ENCODE results near the gene HOXC5. TPM values are rescaled to one million over a fixed set of nuclear protein-coding genes. Genes with fewer than 3 reads are reported as not detected.

HOXC5 gene
- total RNA-seq, 1 experiment from 2014 or later, result 1.1 TPM

DNA sequence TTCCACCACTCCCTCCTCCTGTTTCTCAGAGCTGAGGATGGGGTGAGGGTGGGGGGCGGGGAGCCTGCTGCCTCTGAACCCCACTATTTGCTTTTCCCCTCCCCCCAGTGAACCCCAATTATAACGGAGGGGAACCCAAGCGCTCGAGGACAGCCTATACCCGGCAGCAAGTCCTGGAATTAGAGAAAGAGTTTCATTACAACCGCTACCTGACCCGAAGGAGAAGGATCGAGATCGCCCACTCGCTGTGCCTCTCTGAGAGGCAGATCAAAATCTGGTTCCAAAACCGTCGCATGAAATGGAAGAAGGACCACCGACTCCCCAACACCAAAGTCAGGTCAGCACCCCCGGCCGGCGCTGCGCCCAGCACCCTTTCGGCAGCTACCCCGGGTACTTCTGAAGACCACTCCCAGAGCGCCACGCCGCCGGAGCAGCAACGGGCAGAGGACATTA, 21.9 kb downstream of the HOXC5 start (continued):
- TF ChIP-seq FOSL1 (IDR thresholded peaks at IDR 0.05; ENCODE audit: low read depth), result no peak
- no peak for TF ChIP-seq EZH2 (IDR thresholded peaks at IDR 0.05)
- no peak for TF ChIP-seq SRF (IDR thresholded peaks at IDR 0.05; ENCODE audit: low read depth)
- TF ChIP-seq ZFX (IDR thresholded peaks at IDR 0.05), result no peak

DNA sequence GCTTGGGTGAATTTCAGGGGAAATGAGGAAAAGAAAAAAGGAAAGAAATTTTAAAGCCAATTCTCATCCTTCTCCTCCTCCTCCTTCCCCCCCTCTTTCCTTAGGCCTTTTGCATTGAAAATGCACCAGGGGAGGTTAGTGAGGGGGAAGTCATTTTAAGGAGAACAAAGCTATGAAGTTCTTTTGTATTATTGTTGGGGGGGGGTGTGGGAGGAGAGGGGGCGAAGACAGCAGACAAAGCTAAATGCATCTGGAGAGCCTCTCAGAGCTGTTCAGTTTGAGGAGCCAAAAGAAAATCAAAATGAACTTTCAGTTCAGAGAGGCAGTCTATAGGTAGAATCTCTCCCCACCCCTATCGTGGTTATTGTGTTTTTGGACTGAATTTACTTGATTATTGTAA, 22.7 kb downstream of the HOXC5 start:
- DNase-seq (ENCODE audit: low read depth, low spot score), result no peak
- ChIA-PET RAD21 (ENCODE audit: low non-redundant PET in 1 of 2, low total read pairs in 2 of 2, uncharacterized antibody in 2 of 2, unreplicated experiment in 2 of 2) (no interaction called here), CTCF (interaction anchor here (1.0 kb wide), 1 partner anchor 23 kb away, joined by 6 read pairs; no protein-coding TSS in a partner anchor), POLR2A (no interaction called here)
- Histone ChIP-seq H3K27me3 (ENCODE audit: insufficient read depth, low read length) (peaks cover 2% of the 10 kb centered on the region; the same call in 1 of the 2 replicates), H3K9me2 (ENCODE audit: insufficient read depth) (no peaks in the 10 kb centered on the region), H3K4me3 (replicated peaks in 1 of 2; ENCODE audit: low read depth in 1 of 2, low read length in 2 of 2) (no peak overlapping the region), H3K36me3 (ENCODE audit: control insufficient read depth in 1 of 2, insufficient read depth in 2 of 2, low read length in 2 of 2) (no peaks in the 10 kb centered on the region), H3K4me1 (ENCODE audit: control insufficient read depth in 1 of 2, insufficient read depth in 2 of 2, low read length in 2 of 2) (no peaks in the 10 kb centered on the region), H3K9ac (ENCODE audit: low read length) (no peak overlapping the region), H3K27ac (ENCODE audit: low read depth, low read length) (no peak overlapping the region), H2AFZ (ENCODE audit: low read depth, low read length, poor library complexity, severe bottlenecking) (no peak overlapping the region), H3K4me2 (ENCODE audit: low read length) (no peak overlapping the region), H3K9me3 (ENCODE audit: control insufficient read depth in 1 of 2, insufficient read depth in 1 of 2, low read depth in 1 of 2, low read length in 2 of 2) (no peaks in the 10 kb centered on the region), H4K20me1 (ENCODE audit: insufficient read depth) (no peaks in the 10 kb centered on the region), H3K79me2 (ENCODE audit: insufficient read depth, low read length) (no peaks in the 10 kb centered on the region)
- no TSS peak for BruUV-seq (replicated peaks)
- intact Hi-C loops (cut with micrococcal nuclease), result no loop called here
- no peak for ATAC-seq
- TF ChIP-seq YY1 (IDR thresholded peaks at IDR 0.05; ENCODE audit: extremely low read depth, insufficient replicate concordance, low read depth, low read length) (no peak), CEBPB (IDR thresholded peaks at IDR 0.05; ENCODE audit: low read depth) (no peak), EGR1 (IDR thresholded peaks at IDR 0.05; ENCODE audit: low read depth) (no peak), RAD21 (IDR thresholded peaks at IDR 0.05; ENCODE audit: low read depth) (no peak), TCF7L2 (IDR thresholded peaks at IDR 0.05; ENCODE audit: borderline replicate concordance, extremely low read depth, insufficient read depth, insufficient read length) (no peak)
- TF ChIP-seq, protein P1, sequence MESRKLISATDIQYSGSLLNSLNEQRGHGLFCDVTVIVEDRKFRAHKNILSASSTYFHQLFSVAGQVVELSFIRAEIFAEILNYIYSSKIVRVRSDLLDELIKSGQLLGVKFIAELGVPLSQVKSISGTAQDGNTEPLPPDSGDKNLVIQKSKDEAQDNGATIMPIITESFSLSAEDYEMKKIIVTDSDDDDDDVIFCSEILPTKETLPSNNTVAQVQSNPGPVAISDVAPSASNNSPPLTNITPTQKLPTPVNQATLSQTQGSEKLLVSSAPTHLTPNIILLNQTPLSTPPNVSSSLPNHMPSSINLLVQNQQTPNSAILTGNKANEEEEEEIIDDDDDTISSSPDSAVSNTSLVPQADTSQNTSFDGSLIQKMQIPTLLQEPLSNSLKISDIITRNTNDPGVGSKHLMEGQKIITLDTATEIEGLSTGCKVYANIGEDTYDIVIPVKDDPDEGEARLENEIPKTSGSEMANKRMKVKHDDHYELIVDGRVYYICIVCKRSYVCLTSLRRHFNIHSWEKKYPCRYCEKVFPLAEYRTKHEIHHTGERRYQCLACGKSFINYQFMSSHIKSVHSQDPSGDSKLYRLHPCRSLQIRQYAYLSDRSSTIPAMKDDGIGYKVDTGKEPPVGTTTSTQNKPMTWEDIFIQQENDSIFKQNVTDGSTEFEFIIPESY (IDR thresholded peaks at IDR 0.05; ENCODE audit: extremely low read depth, insufficient replicate concordance, low read length), result no peak
- TF ChIP-seq, protein P2, sequence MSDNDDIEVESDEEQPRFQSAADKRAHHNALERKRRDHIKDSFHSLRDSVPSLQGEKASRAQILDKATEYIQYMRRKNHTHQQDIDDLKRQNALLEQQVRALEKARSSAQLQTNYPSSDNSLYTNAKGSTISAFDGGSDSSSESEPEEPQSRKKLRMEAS (IDR thresholded peaks at IDR 0.05), result no peak
- TF ChIP-seq, protein P3, sequence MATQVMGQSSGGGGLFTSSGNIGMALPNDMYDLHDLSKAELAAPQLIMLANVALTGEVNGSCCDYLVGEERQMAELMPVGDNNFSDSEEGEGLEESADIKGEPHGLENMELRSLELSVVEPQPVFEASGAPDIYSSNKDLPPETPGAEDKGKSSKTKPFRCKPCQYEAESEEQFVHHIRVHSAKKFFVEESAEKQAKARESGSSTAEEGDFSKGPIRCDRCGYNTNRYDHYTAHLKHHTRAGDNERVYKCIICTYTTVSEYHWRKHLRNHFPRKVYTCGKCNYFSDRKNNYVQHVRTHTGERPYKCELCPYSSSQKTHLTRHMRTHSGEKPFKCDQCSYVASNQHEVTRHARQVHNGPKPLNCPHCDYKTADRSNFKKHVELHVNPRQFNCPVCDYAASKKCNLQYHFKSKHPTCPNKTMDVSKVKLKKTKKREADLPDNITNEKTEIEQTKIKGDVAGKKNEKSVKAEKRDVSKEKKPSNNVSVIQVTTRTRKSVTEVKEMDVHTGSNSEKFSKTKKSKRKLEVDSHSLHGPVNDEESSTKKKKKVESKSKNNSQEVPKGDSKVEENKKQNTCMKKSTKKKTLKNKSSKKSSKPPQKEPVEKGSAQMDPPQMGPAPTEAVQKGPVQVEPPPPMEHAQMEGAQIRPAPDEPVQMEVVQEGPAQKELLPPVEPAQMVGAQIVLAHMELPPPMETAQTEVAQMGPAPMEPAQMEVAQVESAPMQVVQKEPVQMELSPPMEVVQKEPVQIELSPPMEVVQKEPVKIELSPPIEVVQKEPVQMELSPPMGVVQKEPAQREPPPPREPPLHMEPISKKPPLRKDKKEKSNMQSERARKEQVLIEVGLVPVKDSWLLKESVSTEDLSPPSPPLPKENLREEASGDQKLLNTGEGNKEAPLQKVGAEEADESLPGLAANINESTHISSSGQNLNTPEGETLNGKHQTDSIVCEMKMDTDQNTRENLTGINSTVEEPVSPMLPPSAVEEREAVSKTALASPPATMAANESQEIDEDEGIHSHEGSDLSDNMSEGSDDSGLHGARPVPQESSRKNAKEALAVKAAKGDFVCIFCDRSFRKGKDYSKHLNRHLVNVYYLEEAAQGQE (IDR thresholded peaks at IDR 0.05; ENCODE audit: low read depth), result no peak

Data from HCT116 (cell line).